Hematopoietic multipotent progenitor cell treated with erythropoietin and hydrocortisone succinate and interleukin-3 and kit ligand, for 17 days (in vitro differentiated cells): ENCODE measurements around the gene FARSB.

Experiments
- DNase-seq: peaks from one replicate; pipeline ENCODE4 v3.0.0-alpha.2; 2015; ENCODE audit warnings: low spot score

Gene FARSB

GRCh38 chr2:222663479-222663878 lies 7.6 kb upstream of the FARSB start:
- no peak for DNase-seq

- DNase-seq, result no peak
Observed at GRCh38 chr2:222656526-222657446, 894 bp upstream of the FARSB start.

GRCh38 chr2:222653280-222653679 lies 2.6 kb downstream of the FARSB start:
- DNase-seq, result no peak

- no peak for DNase-seq
Observed at GRCh38 chr2:222652491-222653255, 3.2 kb downstream of the FARSB start.

GRCh38 chr2:222651718-222652418 lies 4.0 kb downstream of the FARSB start:
- no peak for DNase-seq

- DNase-seq, result no peak
Observed at GRCh38 chr2:222649801-222650200, 6.1 kb downstream of the FARSB start.

GRCh38 chr2:222646008-222646407 lies 9.9 kb downstream of the FARSB start:
- DNase-seq, result no peak

GRCh38 chr2:222643134-222643533 lies 12.8 kb downstream of the FARSB start:
- DNase-seq, result no peak

- DNase-seq, result no peak
Observed at GRCh38 chr2:222641336-222641735, 14.6 kb downstream of the FARSB start.

- DNase-seq, result no peak
Observed at GRCh38 chr2:222637067-222637466, 18.8 kb downstream of the FARSB start.

GRCh38 chr2:222635295-222635694 lies 20.6 kb downstream of the FARSB start:
- no peak for DNase-seq

GRCh38 chr2:222627764-222628163 lies 28.1 kb downstream of the FARSB start:
- DNase-seq, result no peak

GRCh38 chr2:222623756-222624309 lies 32.1 kb downstream of the FARSB start:
- no peak for DNase-seq

GRCh38 chr2:222622910-222623309 lies 33.0 kb downstream of the FARSB start:
- DNase-seq, result no peak

- DNase-seq, result no peak
Observed at GRCh38 chr2:222621893-222622292, 34.0 kb downstream of the FARSB start.

- no peak for DNase-seq
Observed at GRCh38 chr2:222615320-222615719, 40.6 kb downstream of the FARSB start.

- DNase-seq, result peak; percentile 62
Observed at GRCh38 chr2:222613715-222614331, 42.1 kb downstream of the FARSB start.

GRCh38 chr2:222611684-222612083 lies 44.2 kb downstream of the FARSB start:
- no peak for DNase-seq

- DNase-seq, result peak; percentile 32
Observed at GRCh38 chr2:222610746-222611145, 45.1 kb downstream of the FARSB start.

GRCh38 chr2:222609381-222609780 lies 46.5 kb downstream of the FARSB start:
- no peak for DNase-seq

- no peak for DNase-seq
Observed at GRCh38 chr2:222608081-222608480, 47.8 kb downstream of the FARSB start.

GRCh38 chr2:222606306-222606705 lies 49.6 kb downstream of the FARSB start:
- peak; percentile 32 for DNase-seq
